Measurements from ENCODE around the gene IFI35.

- no peak for TF ChIP-seq CTCF (IDR thresholded peaks at IDR 0.05)
- no peak for TF ChIP-seq POLR2A (IDR thresholded peaks at IDR 0.05)
- no peak for TF ChIP-seq EP300 (IDR thresholded peaks at IDR 0.05)
Observed at GRCh38 chr17:42979511-42980273, 26.9 kb upstream of the IFI35 start, which contains the start of gene PTGES3L.
